Activated naive CD4-positive, alpha-beta T cell treated with anti-CD3 and anti-CD28 coated beads, Interleukin-2, amount 50 U/mL, for 16 hours (primary cell): ENCODE data around the gene PTCD1.

ENCODE experiments used
- DNase-seq: peaks from one replicate; pipeline ENCODE4 v3.0.0-alpha.2; 2020

Gene PTCD1

GRCh38 chr7:99408379-99409191, 30.0 kb downstream of the PTCD1 start, which contains the start of the genes BUD31 and PDAP1:
TSS of gene BUD31 (plus strand) at chr7:99408969. CDS start at chr7:99411093, 2,124 bp downstream.
TSS of gene PDAP1 (minus strand) at chr7:99408597. CDS start at chr7:99408548, 49 bp downstream.
- DNase-seq: peak; percentile 87

DNA sequence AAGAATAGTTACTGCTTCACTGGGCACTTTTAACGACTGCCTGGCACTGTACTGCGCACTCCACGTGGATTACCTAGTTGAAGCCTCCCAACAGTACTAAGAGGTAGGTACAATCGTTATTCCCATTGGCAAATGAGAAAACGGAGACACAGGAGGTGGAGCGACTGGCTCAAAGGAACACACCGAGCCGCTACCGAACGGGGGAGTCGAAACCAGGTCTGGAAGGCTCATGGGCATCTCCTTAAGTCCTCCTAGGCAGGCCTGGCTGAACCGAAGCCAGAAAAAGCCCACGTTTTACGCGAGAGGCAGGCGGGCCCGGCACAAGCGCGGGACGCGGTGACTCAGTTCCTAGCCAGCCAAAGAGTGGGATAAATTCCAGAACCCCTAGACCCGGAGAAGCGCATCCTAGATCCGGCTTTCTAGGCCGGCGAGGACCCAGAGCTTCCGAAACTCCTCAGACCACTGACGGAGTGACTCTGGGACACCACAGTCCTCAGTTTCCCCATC, 30.7 kb downstream of the PTCD1 start:
- peak; percentile 50 for DNase-seq

GRCh38 chr7:99406557-99406956, 32.0 kb downstream of the PTCD1 start:
- DNase-seq: no peak

DNA sequence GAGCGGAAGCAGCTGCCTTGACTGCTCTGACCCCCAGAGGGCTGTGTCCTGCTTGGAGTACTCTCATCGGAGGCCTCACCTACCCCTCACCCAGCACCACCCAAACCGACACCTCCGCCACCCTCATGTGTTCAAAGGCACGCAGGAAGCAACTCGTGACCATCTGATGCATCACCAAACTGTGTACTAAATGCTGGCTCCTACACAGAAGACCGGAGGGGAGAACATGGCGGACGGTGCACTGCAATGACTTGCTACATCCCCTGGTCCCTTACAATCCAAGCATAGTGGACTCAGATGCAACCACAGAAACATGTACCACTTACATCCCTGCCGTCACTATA, 33.6 kb downstream of the PTCD1 start:
- DNase-seq: no peak

- no peak for DNase-seq
These were observed 34.2 kb downstream of the PTCD1 start for GRCh38 chr7:99404235-99404976.

GRCh38 chr7:99403764-99404163, 34.8 kb downstream of the PTCD1 start:
- DNase-seq: no peak

- DNase-seq: no peak
These were observed 35.7 kb downstream of the PTCD1 start for GRCh38 chr7:99402854-99403253.

GRCh38 chr7:99399597-99399996, 39.0 kb downstream of the PTCD1 start:
- DNase-seq: no peak

DNA sequence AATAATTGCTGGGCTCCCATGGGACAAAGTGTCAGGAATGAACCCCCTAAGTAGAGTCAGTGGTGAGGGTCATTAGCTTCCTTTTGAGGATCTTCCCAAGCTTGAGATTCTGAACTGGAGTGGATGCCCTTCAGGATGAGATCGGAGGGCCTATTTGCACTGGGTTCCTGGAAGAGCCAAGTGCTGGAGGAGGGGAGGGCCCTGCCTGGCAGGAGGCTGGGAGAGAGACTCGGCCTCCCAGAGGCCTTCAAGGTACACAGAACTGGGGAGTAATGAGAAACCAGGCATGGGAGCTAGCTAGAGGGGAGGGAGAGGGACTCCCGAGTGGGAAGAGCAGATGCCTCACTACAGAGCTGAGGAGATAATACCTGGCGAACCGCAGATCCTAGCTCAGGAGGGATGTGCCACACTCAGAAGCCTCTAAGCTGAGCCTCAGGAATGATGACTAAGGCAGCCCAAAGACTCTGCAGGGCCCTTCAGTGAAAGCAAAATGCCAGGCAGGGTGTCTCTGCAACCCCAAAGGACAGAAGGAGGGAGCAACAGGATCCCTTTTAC, 39.6 kb downstream of the PTCD1 start:
- no peak for DNase-seq

GRCh38 chr7:99397297-99397983, 41.2 kb downstream of the PTCD1 start:
- DNase-seq: no peak

GRCh38 chr7:99396418-99397296, 41.9 kb downstream of the PTCD1 start:
- DNase-seq: no peak

GRCh38 chr7:99395616-99396327, 42.8 kb downstream of the PTCD1 start:
- DNase-seq: no peak

DNA sequence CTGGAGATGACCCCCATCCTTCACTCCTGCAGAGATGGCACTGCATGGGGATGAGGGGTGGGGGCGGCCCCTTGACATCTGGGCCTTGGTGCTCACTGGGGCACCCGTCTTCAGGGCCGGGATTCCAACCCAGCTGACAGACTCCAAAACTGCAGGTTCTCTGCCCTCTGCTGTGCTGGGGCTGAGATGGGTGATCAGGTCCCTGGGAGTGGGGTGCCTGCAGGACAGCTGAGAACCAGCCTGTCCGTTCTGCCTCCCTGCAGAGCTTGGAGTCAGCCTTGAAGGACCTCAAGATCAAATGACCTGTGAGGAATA, 44.5 kb downstream of the PTCD1 start:
- DNase-seq: no peak

- DNase-seq: no peak
These were observed 45.0 kb downstream of the PTCD1 start for GRCh38 chr7:99393355-99394187.

DNA sequence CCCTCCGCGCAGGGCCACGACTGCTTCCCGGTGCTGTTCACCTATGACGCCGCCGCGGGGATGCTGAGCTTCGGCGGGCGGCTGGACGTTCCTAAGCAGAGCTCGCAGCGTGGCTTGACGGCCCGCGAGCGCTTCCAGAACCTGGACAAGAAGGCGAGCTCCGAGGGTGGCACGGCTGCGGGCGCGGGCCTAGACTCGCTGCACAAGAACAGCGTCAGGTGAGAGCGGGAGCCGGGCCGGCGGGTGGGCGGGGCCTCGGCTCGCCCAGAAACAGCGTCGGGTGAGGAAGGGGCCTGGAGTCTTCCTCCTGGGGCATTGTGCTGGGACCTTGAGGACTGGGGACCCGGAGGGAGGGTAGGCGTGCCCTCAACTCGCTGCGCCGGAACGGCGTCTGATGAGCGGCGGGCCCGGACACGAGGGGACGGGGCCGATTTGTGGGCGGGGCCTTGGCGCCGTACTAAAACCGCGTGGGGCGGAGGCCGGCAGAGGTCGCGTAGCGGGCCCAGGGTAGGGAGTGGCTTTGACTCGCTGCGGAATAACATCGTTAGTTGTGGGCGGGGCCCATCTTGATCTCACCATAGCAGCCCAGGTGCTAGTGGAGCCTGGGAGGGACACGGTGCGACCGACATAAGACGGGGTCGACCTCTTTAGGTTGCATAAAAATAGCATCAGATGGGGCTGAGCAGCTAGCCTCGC, 45.8 kb downstream of the PTCD1 start:
- DNase-seq: peak; percentile 79

- no peak for DNase-seq
These were observed 46.6 kb downstream of the PTCD1 start for GRCh38 chr7:99392046-99392445.

- no peak for DNase-seq
These were observed 47.5 kb downstream of the PTCD1 start for GRCh38 chr7:99390941-99391602.

DNA sequence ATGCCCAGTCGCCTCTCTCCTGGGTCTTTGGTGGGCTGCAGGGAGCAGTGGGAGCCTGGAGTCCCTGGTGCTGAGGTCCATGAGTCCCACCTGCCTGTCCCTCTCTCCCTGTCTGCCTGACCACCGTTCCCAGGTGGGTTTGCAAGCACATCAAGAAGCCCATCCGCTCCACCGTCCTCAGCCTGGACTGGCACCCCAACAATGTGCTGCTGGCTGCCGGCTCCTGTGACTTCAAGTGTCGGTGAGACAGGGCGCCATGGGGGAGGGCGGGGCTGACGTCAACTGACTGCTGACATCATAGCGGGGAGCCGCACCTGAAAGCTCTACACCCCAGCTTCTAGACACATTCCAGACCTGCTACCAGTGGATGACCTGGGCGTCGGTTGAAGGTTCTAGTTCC, 48.8 kb downstream of the PTCD1 start:
- no peak for DNase-seq

DNA sequence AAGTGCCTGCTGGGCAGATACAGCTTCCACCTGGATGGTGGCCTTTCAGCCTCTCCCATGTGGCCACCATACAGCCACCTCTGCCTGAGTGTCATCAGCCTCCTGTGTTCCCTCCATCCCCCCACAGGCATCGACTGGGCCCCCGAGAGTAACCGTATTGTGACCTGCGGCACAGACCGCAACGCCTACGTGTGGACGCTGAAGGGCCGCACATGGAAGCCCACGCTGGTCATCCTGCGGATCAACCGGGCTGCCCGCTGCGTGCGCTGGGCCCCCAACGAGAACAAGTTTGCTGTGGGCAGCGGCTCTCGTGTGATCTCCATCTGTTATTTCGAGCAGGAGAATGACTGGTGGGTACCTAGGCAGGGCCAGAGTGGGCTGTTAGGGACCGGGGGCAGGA, 50.7 kb downstream of the PTCD1 start:
- no peak for DNase-seq
